PC-9 (cell line): Measurements from ENCODE around the gene GNB3.

Source experiments
- EZH2 ChIP-seq: fragments of 200-600 bp; sonication (generic); IDR thresholded peaks from 2 replicates; pipeline ENCODE4 v1.8.0; 2017; ENCODE audit warnings: antibody characterized with exemption, low read depth
- TF ChIP-seq, protein P1 (sequence below): fragments of 200-600 bp; sonication (generic); conservative IDR thresholded peaks from 2 replicates; pipeline ENCODE4 v1.6.1; 2017; ENCODE audit warnings: mixed run types, antibody characterized with exemption, mild to moderate bottlenecking, moderate library complexity

DNA sequence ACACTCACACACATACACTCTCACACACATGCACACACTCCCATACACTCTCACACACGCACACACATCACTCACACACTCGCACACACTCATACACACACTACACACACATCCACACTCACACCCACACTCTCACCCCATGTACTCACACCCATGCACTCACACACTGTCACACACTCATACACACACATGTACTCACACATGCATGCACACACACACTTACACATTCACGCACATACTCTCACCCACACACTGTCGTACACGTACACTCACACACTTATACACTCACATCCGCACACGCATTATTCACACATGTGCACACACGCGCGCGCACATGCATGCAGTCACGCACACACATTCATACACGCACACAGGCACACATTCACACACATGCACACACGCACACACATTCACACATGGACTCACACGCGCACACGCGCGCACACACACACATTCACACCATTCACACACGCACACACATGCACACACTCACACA lies 23.0 kb upstream of the GNB3 start:
- TF ChIP-seq, protein P1, sequence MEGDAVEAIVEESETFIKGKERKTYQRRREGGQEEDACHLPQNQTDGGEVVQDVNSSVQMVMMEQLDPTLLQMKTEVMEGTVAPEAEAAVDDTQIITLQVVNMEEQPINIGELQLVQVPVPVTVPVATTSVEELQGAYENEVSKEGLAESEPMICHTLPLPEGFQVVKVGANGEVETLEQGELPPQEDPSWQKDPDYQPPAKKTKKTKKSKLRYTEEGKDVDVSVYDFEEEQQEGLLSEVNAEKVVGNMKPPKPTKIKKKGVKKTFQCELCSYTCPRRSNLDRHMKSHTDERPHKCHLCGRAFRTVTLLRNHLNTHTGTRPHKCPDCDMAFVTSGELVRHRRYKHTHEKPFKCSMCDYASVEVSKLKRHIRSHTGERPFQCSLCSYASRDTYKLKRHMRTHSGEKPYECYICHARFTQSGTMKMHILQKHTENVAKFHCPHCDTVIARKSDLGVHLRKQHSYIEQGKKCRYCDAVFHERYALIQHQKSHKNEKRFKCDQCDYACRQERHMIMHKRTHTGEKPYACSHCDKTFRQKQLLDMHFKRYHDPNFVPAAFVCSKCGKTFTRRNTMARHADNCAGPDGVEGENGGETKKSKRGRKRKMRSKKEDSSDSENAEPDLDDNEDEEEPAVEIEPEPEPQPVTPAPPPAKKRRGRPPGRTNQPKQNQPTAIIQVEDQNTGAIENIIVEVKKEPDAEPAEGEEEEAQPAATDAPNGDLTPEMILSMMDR, result no peak
- TF ChIP-seq EZH2, result no peak
